Spleen (tissue), 11 donors: ENCODE data around the gene IPCEF1. TPM values are rescaled to one million over a fixed set of nuclear protein-coding genes. Genes with fewer than 3 reads are reported as not detected.

ENCODE experiments used
- DNase-seq: peaks from one replicate; pipeline ENCODE4 v3.0.0-alpha.2; 2020
- H3K27ac ChIP-seq, 8 donors: fragments of 200-600 bp; sonication (generic) in 7 of 8; 1 replicate in 4 of 8; 2 replicates in 4 of 8; pipeline versions ENCODE4 v1.5.0 to v1.8.0; 2016 to 2021; ENCODE audit warnings: inconsistent platforms in 4 of 8, mild to moderate bottlenecking in 4 of 8, moderate library complexity in 1 of 8
- H3K27me3 ChIP-seq, 7 donors: fragments of 200-600 bp; sonication (generic) in 6 of 7; replicated peaks in 1 of 7; 1 replicate in 4 of 7; 2 replicates in 3 of 7; pipeline versions ENCODE4 v1.5.0 to v1.8.0; 2016 to 2021; ENCODE audit warnings: inconsistent platforms in 3 of 7, mild to moderate bottlenecking in 1 of 7
- H3K36me3 ChIP-seq, 6 donors: fragments of 200-600 bp; sonication (generic) in 5 of 6; 1 replicate in 4 of 6; 2 replicates in 2 of 6; pipeline versions ENCODE4 v1.5.0 to v1.8.0; 2016 to 2021; ENCODE audit warnings: inconsistent platforms in 2 of 6
- H3K4me1 ChIP-seq, 6 donors: fragments of 200-600 bp; sonication (generic) in 5 of 6; 1 replicate in 3 of 6; 2 replicates in 3 of 6; pipeline versions ENCODE4 v1.5.0 to v1.8.0; 2016 to 2021; ENCODE audit warnings: inconsistent platforms in 3 of 6
- H3K4me3 ChIP-seq, 8 donors: fragments of 200-600 bp; sonication (generic) in 7 of 8; 1 replicate in 4 of 8; 2 replicates in 4 of 8; pipeline versions ENCODE4 v1.5.0 to v1.8.0; 2016 to 2021; ENCODE audit warnings: inconsistent platforms in 4 of 8, mild to moderate bottlenecking in 4 of 8, moderate library complexity in 2 of 8
- H3K9me3 ChIP-seq, 8 donors: fragments of 200-600 bp; sonication (generic) in 7 of 8; 1 replicate in 4 of 8; 2 replicates in 4 of 8; pipeline versions ENCODE4 v1.5.0 to v1.8.0; 2016 to 2021; ENCODE audit warnings: inconsistent platforms in 4 of 8
- POLR2A ChIP-seq, 3 donors: fragments of 450-650 bp; IDR thresholded peaks; one replicate each; pipeline ENCODE4 v1.5.1; 2017; ENCODE audit warnings: antibody characterized with exemption in 3 of 3, mild to moderate bottlenecking in 1 of 3
- POLR2AphosphoS5 ChIP-seq, 3 donors: sonication (generic); formaldehyde crosslinking; IDR thresholded peaks; one replicate each; pipeline ENCODE4 v1.5.1; 2017; ENCODE audit warnings: antibody characterized with exemption in 3 of 3
- WGBS, 5 donors: extraction: QIAGEN DNeasy Blood & Tissue Kit in 3 of 5; methylation state at CpG; one replicate each; pipeline versions ENCODE4 v1.1.5 to v1.1.7; 2013 to 2018; 5-methylcytosine and 5-hydroxymethylcytosine counted together
- intact Hi-C: fragments of 100-400 bp; cut with DNase I; formaldehyde crosslinking; loops from one replicate; pipeline ENCODE4 v1.15.0; 2023; ENCODE audit warnings: low total_unique reads
- polyA plus RNA-seq, 3 donors: library from polyadenylated mRNA; stranded (reverse); fragments of 200-250 nt; gene quantifications; one replicate each; pipeline ENCODE4 v1.2.1, GENCODE V29; 2013
- total RNA-seq, 7 donors: library from RNA; depleted of rRNA in 3 of 7; stranded (reverse); fragments of >200 nt in 3 of 7; fragmentation: NEBNext Ultra II Directional in 4 of 7; extraction: Animal tissue kit (Norgen Biotek cat#: 25700) in 4 of 7; gene quantifications; one replicate each; pipeline versions ENCODE4 v1.1.0 to v1.2.1, GENCODE V29; 2016 to 2021
- TF ChIP-seq, protein P1 (sequence below), 11 experiments: fragments of 200-600 bp in 7 of 11; fragments of 450-650 bp in 4 of 11; sonication (generic) in 4 of 11; IDR thresholded peaks in 8 of 11; conservative IDR thresholded peaks in 3 of 11; 1 replicate in 7 of 11; 2 replicates in 4 of 11; pipeline versions ENCODE4 v1.4.0 to v1.8.0; 2016 to 2021; ENCODE audit warnings: antibody characterized with exemption in 11 of 11, inconsistent platforms in 4 of 11, mild to moderate bottlenecking in 1 of 11
- donor health status: healthy with polysubstance abuse.
- donor health status: DM: no; HTN: no; CAD: no; lungs with moderate emphysema.
- donor health status: DM: no; HTN: no; CAD: no.
- donor health status: Bipolar disorder and iron deficiency.
- donor health status: healthy.
- donor health status: DM: no; HTN: no; CAD: no.
- donor health status: DM: yes; HTN: yes; CAD: no.

The IPCEF1 gene
- total and polyA plus RNA-seq, 10 donors = 1.4 to 32.2 (median 26.2) TPM

DNA sequence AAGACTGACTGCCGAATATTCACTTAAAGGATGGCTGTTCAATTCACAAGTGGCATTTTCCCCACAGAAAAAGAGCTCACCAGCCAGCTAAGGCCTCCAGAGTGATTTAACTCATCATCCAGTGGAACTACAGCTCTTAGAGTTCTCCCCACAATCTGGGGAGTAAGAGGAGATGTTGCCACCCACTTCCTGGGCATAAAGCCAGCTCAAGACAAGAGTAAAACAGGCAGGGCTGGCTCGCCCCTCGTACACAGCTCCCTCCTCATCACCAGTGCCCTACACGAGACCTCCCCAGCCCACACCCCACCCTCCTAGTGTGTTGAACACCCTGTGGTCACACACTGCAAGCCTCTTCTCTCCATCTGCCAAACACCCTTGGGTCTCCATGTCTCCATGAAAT lies 47.2 kb upstream of the IPCEF1 start:
- no peak for DNase-seq
- peak overlapping the region in 4 of 8 donors; percentile 6 to 35 (median 22) for H3K27ac ChIP-seq
- no peak for TF ChIP-seq POLR2A (IDR thresholded peaks at IDR 0.05)
- TF ChIP-seq, protein P1, sequence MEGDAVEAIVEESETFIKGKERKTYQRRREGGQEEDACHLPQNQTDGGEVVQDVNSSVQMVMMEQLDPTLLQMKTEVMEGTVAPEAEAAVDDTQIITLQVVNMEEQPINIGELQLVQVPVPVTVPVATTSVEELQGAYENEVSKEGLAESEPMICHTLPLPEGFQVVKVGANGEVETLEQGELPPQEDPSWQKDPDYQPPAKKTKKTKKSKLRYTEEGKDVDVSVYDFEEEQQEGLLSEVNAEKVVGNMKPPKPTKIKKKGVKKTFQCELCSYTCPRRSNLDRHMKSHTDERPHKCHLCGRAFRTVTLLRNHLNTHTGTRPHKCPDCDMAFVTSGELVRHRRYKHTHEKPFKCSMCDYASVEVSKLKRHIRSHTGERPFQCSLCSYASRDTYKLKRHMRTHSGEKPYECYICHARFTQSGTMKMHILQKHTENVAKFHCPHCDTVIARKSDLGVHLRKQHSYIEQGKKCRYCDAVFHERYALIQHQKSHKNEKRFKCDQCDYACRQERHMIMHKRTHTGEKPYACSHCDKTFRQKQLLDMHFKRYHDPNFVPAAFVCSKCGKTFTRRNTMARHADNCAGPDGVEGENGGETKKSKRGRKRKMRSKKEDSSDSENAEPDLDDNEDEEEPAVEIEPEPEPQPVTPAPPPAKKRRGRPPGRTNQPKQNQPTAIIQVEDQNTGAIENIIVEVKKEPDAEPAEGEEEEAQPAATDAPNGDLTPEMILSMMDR (IDR thresholded peaks at IDR 0.05 in 8 of 11, conservative IDR thresholded peaks at IDR 0.05 in 3 of 11) = no peak
- TF ChIP-seq POLR2AphosphoS5 (IDR thresholded peaks at IDR 0.05) = no peak
- H3K4me3 ChIP-seq = no peak overlapping the region
- H3K36me3 ChIP-seq = peaks cover 0 to 24% (median 3%) of the 10 kb centered on the region in 6 donors
- 21 to 33% (median 22%) methylated on average over 4 of the region's 4 CpGs for WGBS, 5 donors
- intact Hi-C loops = no loop called here
- no peaks in the 10 kb centered on the region for H3K9me3 ChIP-seq
- H3K27me3 ChIP-seq = no peaks in the 10 kb centered on the region
- H3K4me1 ChIP-seq = peaks cover 0 to 6% (median 0%) of the 10 kb centered on the region in 6 donors

DNA sequence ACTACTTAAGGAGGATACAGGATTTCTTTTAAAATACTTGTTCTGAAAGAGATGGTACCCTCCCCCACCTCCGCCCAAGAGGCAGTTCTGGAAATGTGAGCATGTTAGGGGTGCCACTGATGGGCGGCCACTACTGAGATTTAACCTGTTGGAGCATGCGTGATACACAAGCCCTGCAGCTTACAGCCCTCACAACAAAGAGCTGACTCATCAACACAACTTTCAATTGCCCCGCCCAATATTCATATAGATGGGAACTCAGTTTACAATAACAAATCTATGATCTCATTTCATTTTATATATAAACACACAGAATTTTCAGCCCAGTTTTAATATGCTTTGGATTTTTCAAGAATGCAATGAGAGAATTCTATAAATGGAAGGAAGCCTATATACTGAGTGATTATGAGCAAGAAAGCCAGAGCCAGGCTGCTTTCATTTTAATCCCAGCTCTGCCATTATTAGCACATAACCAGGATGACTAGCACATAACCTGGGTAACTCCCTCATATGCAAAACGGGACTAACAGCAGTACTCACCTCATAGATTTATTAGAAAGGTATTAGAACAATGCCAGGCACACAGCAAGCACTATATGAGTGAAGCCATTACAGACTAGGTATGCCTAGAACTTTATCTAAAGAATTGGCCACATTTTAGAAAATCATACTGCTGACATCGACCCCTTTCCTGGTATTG lies 45.6 kb upstream of the IPCEF1 start:
- Histone ChIP-seq H3K27me3 (no peaks in the 10 kb centered on the region), H3K9me3 (no peaks in the 10 kb centered on the region), H3K4me1 (peaks cover 0 to 6% (median 0%) of the 10 kb centered on the region in 6 donors), H3K36me3 (peaks cover 0 to 24% (median 3%) of the 10 kb centered on the region in 6 donors), H3K4me3 (no peak overlapping the region), H3K27ac (no peak overlapping the region)
- DNase-seq = no peak
- 84 to 94% (median 92%) methylated on average over 6 of the region's 6 CpGs for WGBS, 5 donors
- intact Hi-C loops = no loop called here
- TF ChIP-seq POLR2AphosphoS5 (IDR thresholded peaks at IDR 0.05) = no peak
- no peak for TF ChIP-seq POLR2A (IDR thresholded peaks at IDR 0.05)
- TF ChIP-seq, protein P1 (IDR thresholded peaks at IDR 0.05 in 8 of 11, conservative IDR thresholded peaks at IDR 0.05 in 3 of 11) = no peak

DNA sequence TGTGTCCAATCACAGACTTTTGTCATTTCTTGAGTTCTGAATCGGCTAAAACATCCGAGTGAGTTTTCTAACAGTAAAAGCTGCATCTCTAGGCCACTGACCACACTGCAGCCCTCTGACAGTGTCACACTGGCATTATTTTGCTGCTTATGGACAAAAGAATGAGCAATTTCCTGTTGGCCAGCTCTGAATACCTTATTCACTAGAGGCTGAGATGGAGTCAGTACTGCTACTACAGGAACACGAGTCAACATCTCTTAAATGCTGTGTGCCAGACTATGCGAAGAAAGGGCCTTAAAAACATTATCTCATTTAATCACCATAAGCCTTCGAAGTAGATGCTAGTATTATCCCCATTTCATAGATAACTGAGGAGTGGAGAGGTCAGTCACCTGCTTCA lies 42.5 kb upstream of the IPCEF1 start:
- peaks cover 0 to 11% (median 0%) of the 10 kb centered on the region in 6 donors for H3K36me3 ChIP-seq
- H3K27ac ChIP-seq = no peak overlapping the region
- no peak for DNase-seq
- H3K4me1 ChIP-seq = no peaks in the 10 kb centered on the region
- TF ChIP-seq, protein P1 (IDR thresholded peaks at IDR 0.05 in 8 of 11, conservative IDR thresholded peaks at IDR 0.05 in 3 of 11) = no peak
- TF ChIP-seq POLR2A (IDR thresholded peaks at IDR 0.05) (no peak), POLR2AphosphoS5 (IDR thresholded peaks at IDR 0.05) (no peak)
- H3K27me3 ChIP-seq = no peaks in the 10 kb centered on the region
- 79 to 95% (median 93%) methylated on average over 5 of the region's 5 CpGs for WGBS, 5 donors
- no peak overlapping the region for H3K4me3 ChIP-seq
- H3K9me3 ChIP-seq = no peaks in the 10 kb centered on the region
- intact Hi-C loops = no loop called here

DNA sequence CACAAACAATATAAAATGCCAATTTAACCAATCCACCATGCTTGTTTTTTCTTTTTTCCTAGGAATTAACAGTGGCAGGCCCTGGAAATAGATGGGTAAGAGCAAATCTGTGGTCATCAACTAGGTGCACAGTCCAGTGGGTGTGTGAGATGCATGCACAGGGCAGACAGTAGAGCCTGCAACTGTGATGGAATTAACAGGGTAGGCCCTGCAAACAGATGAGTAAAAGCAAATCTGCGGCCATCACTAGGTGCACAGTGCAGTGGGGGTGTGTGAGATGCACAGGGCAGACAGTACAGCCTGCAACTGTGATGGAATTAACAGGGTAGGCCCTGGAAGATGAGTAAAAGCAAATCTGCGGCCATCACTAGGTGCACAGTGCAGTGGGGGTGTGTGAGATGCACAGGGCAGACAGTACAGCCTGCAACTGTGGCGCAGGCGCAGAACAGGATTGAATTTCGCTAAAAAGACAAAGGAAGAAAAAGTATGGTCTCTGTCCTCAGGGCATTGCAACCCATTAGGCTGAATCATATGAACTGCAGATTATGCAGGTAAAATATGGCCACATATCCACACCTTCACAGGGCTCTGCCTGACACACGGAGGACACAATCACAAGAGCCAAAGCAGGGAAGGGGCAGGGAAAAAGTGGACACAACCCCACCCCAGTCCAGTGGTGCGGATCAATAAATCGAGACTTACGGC lies 41.0 kb upstream of the IPCEF1 start:
- Histone ChIP-seq H3K36me3 (peaks cover 0 to 11% (median 0%) of the 10 kb centered on the region in 6 donors), H3K9me3 (no peaks in the 10 kb centered on the region), H3K27me3 (peaks cover 0 to 6% (median 0%) of the 10 kb centered on the region in 7 donors), H3K27ac (no peak overlapping the region), H3K4me1 (no peaks in the 10 kb centered on the region), H3K4me3 (no peak overlapping the region)
- TF ChIP-seq POLR2AphosphoS5 (IDR thresholded peaks at IDR 0.05) (no peak), POLR2A (IDR thresholded peaks at IDR 0.05) (no peak)
- TF ChIP-seq, protein P1 (IDR thresholded peaks at IDR 0.05 in 8 of 11, conservative IDR thresholded peaks at IDR 0.05 in 3 of 11) = no peak
- DNase-seq = no peak
- WGBS, 5 donors = 87 to 97% (median 94%) methylated on average over 9 of the region's 9 CpGs
- intact Hi-C loops = no loop called here
